Osteocyte (in vitro differentiated cells): ENCODE measurements around the gene LRRC8D. TPM values are rescaled to one million over a fixed set of nuclear protein-coding genes. Genes with fewer than 3 reads are reported as not detected.

Experiments
- DNase-seq: peaks from one replicate; pipeline ENCODE4 v3.0.0; 2021; ENCODE audit warnings: mixed read lengths; ENCODE audit not compliant: unreplicated experiment; ENCODE audit errors: extremely low spot score
- H3K27ac Mint-ChIP-seq: one replicate; pipeline ENCODE4 v1.8.0; 2021; ENCODE audit warnings: mild to moderate bottlenecking, mixed read lengths; ENCODE audit not compliant: unreplicated experiment
- H3K27me3 Mint-ChIP-seq: one replicate; pipeline ENCODE4 v1.8.0; 2021; ENCODE audit warnings: mixed read lengths; ENCODE audit not compliant: unreplicated experiment
- H3K36me3 Mint-ChIP-seq: one replicate; pipeline ENCODE4 v1.8.0; 2021; ENCODE audit warnings: mixed read lengths; ENCODE audit not compliant: unreplicated experiment
- H3K4me1 Mint-ChIP-seq: one replicate; pipeline ENCODE4 v1.8.0; 2021; ENCODE audit warnings: mixed read lengths; ENCODE audit not compliant: unreplicated experiment
- H3K4me3 Mint-ChIP-seq: one replicate; pipeline ENCODE4 v1.8.0; 2021; ENCODE audit warnings: mild to moderate bottlenecking, moderate library complexity, mixed read lengths; ENCODE audit not compliant: unreplicated experiment
- H3K9me3 Mint-ChIP-seq: one replicate; pipeline ENCODE4 v1.8.0; 2021; ENCODE audit warnings: mixed read lengths; ENCODE audit not compliant: unreplicated experiment
- CTCF ChIP-seq: fragments of 200-600 bp; sonication (generic); IDR thresholded peaks from 2 replicates; pipeline ENCODE4 v1.5.0; 2021; ENCODE audit warnings: antibody characterized with exemption, mild to moderate bottlenecking, moderate library complexity
- total RNA-seq: library from RNA; stranded (reverse); gene quantifications from 2 replicates; pipeline ENCODE4 v1.2.1, GENCODE V29; 2021

The LRRC8D gene
- total RNA-seq, 1 donor from 2014 or later: 20.4 TPM

GRCh38 chr1:89834083-89834704 is 13.4 kb downstream of the LRRC8D start:
- no peak for TF ChIP-seq CTCF
- H3K27me3 Mint-ChIP-seq: no peaks in the 10 kb centered on the region
- DNase-seq: no peak
- no peak overlapping the region for H3K4me3 Mint-ChIP-seq
- no peaks in the 10 kb centered on the region for H3K36me3 Mint-ChIP-seq
- no peak overlapping the region for H3K27ac Mint-ChIP-seq
- H3K4me1 Mint-ChIP-seq: peaks cover 20% of the 10 kb centered on the region
- H3K9me3 Mint-ChIP-seq: no peaks in the 10 kb centered on the region

- no peaks in the 10 kb centered on the region for H3K9me3 Mint-ChIP-seq
- H3K27ac Mint-ChIP-seq: no peak overlapping the region
- H3K4me1 Mint-ChIP-seq: peaks cover 16% of the 10 kb centered on the region
- H3K4me3 Mint-ChIP-seq: no peak overlapping the region
- H3K36me3 Mint-ChIP-seq: no peaks in the 10 kb centered on the region
- H3K27me3 Mint-ChIP-seq: no peaks in the 10 kb centered on the region
- no peak for TF ChIP-seq CTCF
- DNase-seq: no peak
These were observed 15.6 kb downstream of the LRRC8D start for GRCh38 chr1:89836252-89837035.

- no peaks in the 10 kb centered on the region for H3K27me3 Mint-ChIP-seq
- TF ChIP-seq CTCF: no peak
- H3K27ac Mint-ChIP-seq: no peak overlapping the region
- no peaks in the 10 kb centered on the region for H3K9me3 Mint-ChIP-seq
- peaks cover 11% of the 10 kb centered on the region for H3K4me1 Mint-ChIP-seq
- no peak overlapping the region for H3K4me3 Mint-ChIP-seq
- no peak for DNase-seq
- no peaks in the 10 kb centered on the region for H3K36me3 Mint-ChIP-seq
These were observed 16.2 kb downstream of the LRRC8D start for GRCh38 chr1:89837036-89837481.

DNA sequence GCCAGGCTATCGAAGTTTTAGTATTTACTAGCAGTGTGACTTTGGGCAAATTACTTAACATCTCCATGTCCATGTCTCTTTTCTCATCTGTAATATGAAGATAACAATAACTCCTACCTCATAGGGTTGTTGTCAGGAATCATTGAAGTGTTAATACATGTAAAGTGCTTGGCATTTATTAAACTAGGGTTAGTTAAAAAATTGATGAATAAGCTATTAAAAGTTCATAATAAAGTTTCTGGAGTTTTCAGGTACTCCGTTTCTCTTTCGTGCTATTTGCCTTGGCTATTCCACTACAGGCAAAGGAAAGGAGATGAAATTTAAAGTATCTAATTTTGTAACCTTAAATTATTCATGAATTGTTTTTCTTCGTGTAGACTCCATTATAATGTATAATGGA is 16.7 kb downstream of the LRRC8D start:
- no peak overlapping the region for H3K27ac Mint-ChIP-seq
- no peaks in the 10 kb centered on the region for H3K27me3 Mint-ChIP-seq
- no peaks in the 10 kb centered on the region for H3K9me3 Mint-ChIP-seq
- no peak overlapping the region for H3K4me3 Mint-ChIP-seq
- no peak for TF ChIP-seq CTCF
- H3K36me3 Mint-ChIP-seq: no peaks in the 10 kb centered on the region
- DNase-seq: no peak
- peaks cover 11% of the 10 kb centered on the region for H3K4me1 Mint-ChIP-seq

GRCh38 chr1:89839516-89839915 is 18.7 kb downstream of the LRRC8D start:
- Mint-ChIP-seq H3K4me1 (peaks cover 21% of the 10 kb centered on the region), H3K9me3 (no peaks in the 10 kb centered on the region), H3K27me3 (no peaks in the 10 kb centered on the region), H3K36me3 (no peaks in the 10 kb centered on the region), H3K27ac (no peak overlapping the region), H3K4me3 (no peak overlapping the region)
- DNase-seq: no peak
- TF ChIP-seq CTCF: no peak
